OCI-LY7 (cell line): Measurements from ENCODE around the gene PLCXD1. TPM values are rescaled to one million over a fixed set of nuclear protein-coding genes. Genes with fewer than 3 reads are reported as not detected.

Source experiments
- BruUV-seq: library from RNA; stranded (reverse); fragments of 400-500 nt; replicated peaks from 2 replicates; lab custom pipeline; 2021; lab: Mats Ljungman, UMichigan
- CTCF ChIA-PET: fragments of 300-600 bp; sonication (Branson Sonifier 250); formaldehyde crosslinking; loops from one replicate; lab custom pipeline; 2022; ENCODE audit warnings: antibody characterized with exemption; ENCODE audit not compliant: unreplicated experiment; lab: Charles Lee
- POLR2A ChIA-PET: fragments of 300-600 bp; sonication (Branson Sonifier 250); formaldehyde crosslinking; loops from one replicate; lab custom pipeline; 2022; ENCODE audit warnings: antibody characterized with exemption; lab: Charles Lee
- DNase-seq: peaks from one replicate; pipeline ENCODE4 v3.0.0-alpha.2; 2015; ENCODE audit warnings: low spot score
- H2AFZ ChIP-seq: fragments of 200-600 bp; sonication (generic), shearing (Covaris generic); 2 replicates; pipeline ENCODE4 v1.6.1; 2014; ENCODE audit warnings: mild to moderate bottlenecking, antibody characterized with exemption, low read length, moderate library complexity
- H3K27ac ChIP-seq: fragments of 200-600 bp; sonication (generic); 2 replicates; pipeline ENCODE4 v1.5.1; 2014; ENCODE audit warnings: mixed run types, low read depth, mild to moderate bottlenecking, moderate library complexity, low read length, inconsistent platforms; ENCODE audit not compliant: poor library complexity, severe bottlenecking
- H3K36me3 ChIP-seq: fragments of 200-600 bp; sonication (generic); 2 replicates; pipeline ENCODE4 v1.6.1; 2014; ENCODE audit warnings: mild to moderate bottlenecking, antibody characterized with exemption, low read length, moderate library complexity, mixed read lengths; ENCODE audit not compliant: insufficient read depth
- H3K4me1 ChIP-seq: fragments of 200-600 bp; sonication (generic); 2 replicates; pipeline ENCODE4 v1.5.1; 2014; ENCODE audit warnings: mild to moderate bottlenecking, low read length; ENCODE audit not compliant: insufficient read depth, poor library complexity, severe bottlenecking
- H3K4me2 ChIP-seq: fragments of 200-600 bp; sonication (generic); 2 replicates; pipeline ENCODE4 v1.6.1; 2014; ENCODE audit warnings: mild to moderate bottlenecking, low read length
- H3K4me3 ChIP-seq: fragments of 200-600 bp; sonication (generic); 2 replicates; pipeline ENCODE4 v1.5.1; 2014; ENCODE audit warnings: mild to moderate bottlenecking, low read depth, low read length; ENCODE audit not compliant: poor library complexity, severe bottlenecking
- H3K79me2 ChIP-seq: fragments of 200-600 bp; sonication (generic); 2 replicates; pipeline ENCODE4 v1.6.1; 2016; ENCODE audit warnings: low read depth, mild to moderate bottlenecking, low read length, moderate library complexity, mixed read lengths; ENCODE audit not compliant: insufficient read depth
- H3K9me2 ChIP-seq: fragments of 200-600 bp; sonication (generic); 2 replicates; pipeline ENCODE4 v1.6.1; 2016; ENCODE audit warnings: mild to moderate bottlenecking, low read length, mixed read lengths; ENCODE audit not compliant: insufficient read depth
- H3K9me3 ChIP-seq: fragments of 200-600 bp; sonication (generic); 2 replicates; pipeline ENCODE4 v1.6.1; 2014; ENCODE audit warnings: mild to moderate bottlenecking, mixed run types, low read length, mixed read lengths
- H4K20me1 ChIP-seq: fragments of 200-600 bp; sonication (generic); 2 replicates; pipeline ENCODE4 v1.6.1; 2014; ENCODE audit warnings: mild to moderate bottlenecking, antibody characterized with exemption, low read length, moderate library complexity, mixed read lengths; ENCODE audit not compliant: insufficient read depth
- EZH2phosphoT487 ChIP-seq: fragments of 200-600 bp; sonication (generic); IDR thresholded peaks from 2 replicates; pipeline ENCODE4 v1.6.1; 2018; ENCODE audit warnings: low read depth, borderline replicate concordance, mild to moderate bottlenecking, mixed run types, antibody characterized with exemption, low read length, moderate library complexity, mixed read lengths
- intact Hi-C: fragments of 100-400 bp; cut with micrococcal nuclease; formaldehyde crosslinking; loops from one replicate; pipeline ENCODE4 v1.10.0; 2022; ENCODE audit not compliant: unreplicated experiment
- total RNA-seq, 2 experiments: library from RNA; depleted of rRNA in 1 of 2; stranded (reverse); fragments of >200 nt in 1 of 2; shearing (Covaris generic) in 1 of 2; gene quantifications; 2 replicates each; pipeline ENCODE4 v1.2.3, GENCODE V29; 2014 to 2022
- TF ChIP-seq, protein P1 (sequence below): fragments of 200-600 bp; sonication (generic); conservative IDR thresholded peaks from 2 replicates; pipeline ENCODE4 v1.5.1; 2014; ENCODE audit warnings: mild to moderate bottlenecking, antibody characterized with exemption, low read length, moderate library complexity, mixed read lengths

Gene PLCXD1
- total RNA-seq, 2 experiments from 2014 or later, result 86.0 to 133 TPM

DNA sequence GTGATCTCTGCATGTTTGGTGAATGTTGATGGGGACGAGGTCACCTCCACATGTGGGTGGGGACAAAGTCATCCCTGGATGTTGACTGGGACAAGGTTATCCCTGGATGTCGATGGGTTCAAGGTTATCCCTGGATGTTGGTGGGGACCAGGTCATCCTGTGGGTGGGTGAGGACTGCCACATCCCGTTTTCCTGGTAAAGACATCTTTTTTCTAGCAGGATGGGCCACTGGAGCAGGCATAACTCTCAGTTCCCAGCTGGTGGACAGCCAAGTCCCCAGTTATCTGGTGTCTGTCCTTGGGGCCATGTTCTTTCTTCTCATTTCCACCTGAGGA, 28.3 kb upstream of the PLCXD1 start:
- intact Hi-C loops, result no loop called here
- Histone ChIP-seq H3K79me2 (no peaks in the 10 kb centered on the region), H3K27ac (no peak overlapping the region), H3K9me2 (no peaks in the 10 kb centered on the region), H3K4me3 (no peak overlapping the region), H3K4me1 (peaks cover 15% of the 10 kb centered on the region), H2AFZ (no peak overlapping the region), H3K36me3 (no peaks in the 10 kb centered on the region), H4K20me1 (no peaks in the 10 kb centered on the region), H3K4me2 (no peak overlapping the region), H3K9me3 (no peaks in the 10 kb centered on the region)
- ChIA-PET POLR2A (no interaction called here), CTCF (no interaction called here)
- BruUV-seq, result no TSS peak
- TF ChIP-seq, protein P1, sequence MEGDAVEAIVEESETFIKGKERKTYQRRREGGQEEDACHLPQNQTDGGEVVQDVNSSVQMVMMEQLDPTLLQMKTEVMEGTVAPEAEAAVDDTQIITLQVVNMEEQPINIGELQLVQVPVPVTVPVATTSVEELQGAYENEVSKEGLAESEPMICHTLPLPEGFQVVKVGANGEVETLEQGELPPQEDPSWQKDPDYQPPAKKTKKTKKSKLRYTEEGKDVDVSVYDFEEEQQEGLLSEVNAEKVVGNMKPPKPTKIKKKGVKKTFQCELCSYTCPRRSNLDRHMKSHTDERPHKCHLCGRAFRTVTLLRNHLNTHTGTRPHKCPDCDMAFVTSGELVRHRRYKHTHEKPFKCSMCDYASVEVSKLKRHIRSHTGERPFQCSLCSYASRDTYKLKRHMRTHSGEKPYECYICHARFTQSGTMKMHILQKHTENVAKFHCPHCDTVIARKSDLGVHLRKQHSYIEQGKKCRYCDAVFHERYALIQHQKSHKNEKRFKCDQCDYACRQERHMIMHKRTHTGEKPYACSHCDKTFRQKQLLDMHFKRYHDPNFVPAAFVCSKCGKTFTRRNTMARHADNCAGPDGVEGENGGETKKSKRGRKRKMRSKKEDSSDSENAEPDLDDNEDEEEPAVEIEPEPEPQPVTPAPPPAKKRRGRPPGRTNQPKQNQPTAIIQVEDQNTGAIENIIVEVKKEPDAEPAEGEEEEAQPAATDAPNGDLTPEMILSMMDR, result no peak
- no peak for TF ChIP-seq EZH2phosphoT487
- no peak for DNase-seq

DNA sequence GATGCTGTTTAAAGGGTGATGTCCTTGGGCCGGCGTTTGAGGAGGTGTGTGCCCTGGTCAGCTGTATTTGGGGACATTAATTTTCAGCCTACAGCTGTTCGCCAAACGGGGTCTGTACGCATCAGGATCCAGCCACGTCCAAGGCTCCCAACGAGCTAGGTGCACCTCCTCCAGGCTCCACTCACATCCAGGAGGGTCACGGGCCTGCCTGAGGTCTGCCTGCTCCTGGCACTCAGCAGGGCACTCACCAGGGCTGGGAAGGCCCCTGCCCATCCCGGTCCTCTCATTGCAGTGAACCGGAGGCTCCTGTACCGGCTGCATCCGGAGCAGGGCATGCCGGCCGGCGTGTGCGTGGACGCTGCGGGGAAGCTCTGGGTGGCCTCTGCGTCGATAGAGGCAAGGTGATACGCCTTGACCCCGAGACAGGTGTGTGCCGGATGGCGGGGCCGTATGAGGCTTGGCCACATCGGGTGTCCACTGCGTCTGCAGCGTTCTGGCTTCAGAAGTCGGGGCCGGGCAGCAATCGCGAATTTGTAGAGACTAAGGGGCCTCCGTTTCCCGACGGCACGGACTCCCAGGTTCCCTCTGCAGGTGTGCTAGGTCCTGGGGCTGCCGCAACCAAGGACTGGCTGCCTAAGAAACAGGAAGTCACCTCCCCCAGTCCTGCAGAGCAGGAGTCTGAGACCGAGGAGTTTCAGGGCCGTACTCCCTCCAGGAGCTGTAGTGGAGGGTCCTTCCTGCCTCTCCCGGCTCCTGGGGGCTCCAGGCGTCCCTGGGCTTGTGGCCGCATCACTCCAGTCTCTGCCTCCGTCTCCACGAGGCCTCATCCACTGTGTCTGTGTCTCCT, 27.5 kb upstream of the PLCXD1 start:
- Histone ChIP-seq H3K79me2 (no peaks in the 10 kb centered on the region), H4K20me1 (no peaks in the 10 kb centered on the region), H3K4me1 (peaks cover 15% of the 10 kb centered on the region), H3K36me3 (no peaks in the 10 kb centered on the region), H3K9me3 (no peaks in the 10 kb centered on the region), H3K9me2 (no peaks in the 10 kb centered on the region), H3K4me3 (no peak overlapping the region), H3K27ac (no peak overlapping the region), H2AFZ (no peak overlapping the region), H3K4me2 (no peak overlapping the region)
- intact Hi-C loops, result no loop called here
- ChIA-PET POLR2A (no interaction called here), CTCF (no interaction called here)
- DNase-seq, result no peak
- TF ChIP-seq, protein P1, result no peak
- no peak for TF ChIP-seq EZH2phosphoT487
- no TSS peak for BruUV-seq

DNA sequence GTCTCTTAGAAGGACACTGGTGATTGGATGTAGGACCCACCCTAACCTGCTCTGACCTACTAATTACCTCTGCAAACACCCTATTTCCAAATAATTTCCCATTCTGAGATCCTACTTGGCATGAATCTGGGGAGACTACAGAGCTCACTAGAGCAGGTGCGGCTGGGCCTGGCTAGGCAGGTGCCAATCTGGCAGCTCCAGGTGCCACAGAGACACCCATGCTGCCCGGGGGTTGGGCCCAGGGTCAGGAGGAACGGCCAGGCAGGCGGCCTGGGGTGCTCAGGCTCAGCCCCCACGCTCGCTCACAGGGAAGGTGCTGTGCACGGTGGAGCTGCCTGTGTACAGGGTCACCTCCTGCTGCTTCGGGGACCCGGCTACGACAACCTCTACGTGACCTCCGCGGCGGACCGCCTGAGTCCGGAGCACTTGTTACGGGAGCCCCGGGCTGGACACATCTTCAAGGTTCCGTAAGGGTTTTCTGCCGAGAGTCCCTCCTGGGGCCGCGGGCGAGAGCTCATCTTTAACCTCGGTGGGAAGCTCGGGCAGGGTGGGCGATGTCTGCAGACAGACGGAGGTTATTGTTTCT, 26.5 kb upstream of the PLCXD1 start:
- no TSS peak for BruUV-seq
- Histone ChIP-seq H4K20me1 (no peaks in the 10 kb centered on the region), H3K9me3 (no peaks in the 10 kb centered on the region), H3K9me2 (no peaks in the 10 kb centered on the region), H3K79me2 (no peaks in the 10 kb centered on the region), H3K4me3 (no peak overlapping the region), H3K4me2 (no peak overlapping the region), H3K36me3 (no peaks in the 10 kb centered on the region), H3K27ac (no peak overlapping the region), H3K4me1 (peaks cover 15% of the 10 kb centered on the region), H2AFZ (no peak overlapping the region)
- DNase-seq, result no peak
- intact Hi-C loops, result no loop called here
- POLR2A ChIA-PET, result no interaction called here
- TF ChIP-seq, protein P1, result no peak
- TF ChIP-seq EZH2phosphoT487, result no peak
- CTCF ChIA-PET, result no interaction called here
